SK-N-SH (cell line): Measurements from ENCODE around the gene SLAMF8.
A peak's percentile ranks its signal among the peaks of the same experiment; 100 is the strongest.

Source experiments
- EP300 ChIP-seq, 2 experiments: IDR thresholded peaks; 2 replicates each; pipeline versions ENCODE4 v1.4.0 to v1.6.1; 2012; ENCODE audit warnings: borderline replicate concordance in 1 of 2, low read depth in 1 of 2, low read length in 1 of 2
- GABPA ChIP-seq: IDR thresholded peaks from 2 replicates; pipeline ENCODE4 v1.4.0; 2012; ENCODE audit warnings: low read depth, mild to moderate bottlenecking
- POLR2AphosphoS5 ChIP-seq: IDR thresholded peaks from 2 replicates; pipeline ENCODE4 v1.6.1; 2012; ENCODE audit warnings: low read depth, low read length
- RFX5 ChIP-seq: IDR thresholded peaks from 2 replicates; pipeline ENCODE4 v1.6.1; 2012; ENCODE audit warnings: mild to moderate bottlenecking, improper control_type of control experiment, low read length
- USF1 ChIP-seq: IDR thresholded peaks from 2 replicates; pipeline ENCODE4 v1.4.0; 2012; ENCODE audit warnings: low read depth, borderline replicate concordance
- TF ChIP-seq, protein P1 (sequence below): fragments of 200-600 bp; sonication (generic); IDR thresholded peaks from 2 replicates; pipeline ENCODE4 v1.6.1; 2017; ENCODE audit warnings: antibody characterized with exemption, mild to moderate bottlenecking, moderate library complexity

DNA sequence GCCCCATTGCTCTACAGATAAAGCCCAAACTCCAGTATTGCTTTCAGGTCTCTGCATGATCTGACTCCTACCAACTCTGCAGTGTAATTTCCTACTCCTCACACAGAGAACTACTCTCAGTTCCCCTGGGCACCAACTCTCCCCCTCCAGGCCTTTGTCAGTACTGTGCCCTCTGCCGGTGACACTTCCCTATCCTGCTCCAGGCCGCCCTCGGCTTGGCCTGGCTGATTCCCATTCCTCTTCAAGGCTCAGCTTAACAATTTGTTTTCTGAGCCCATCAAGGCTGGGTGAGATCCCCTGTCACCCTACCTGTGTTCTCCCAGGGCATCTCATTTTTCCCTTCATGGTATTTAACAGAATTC lies 2.6 kb downstream of the SLAMF8 start:
- TF ChIP-seq, protein P1, sequence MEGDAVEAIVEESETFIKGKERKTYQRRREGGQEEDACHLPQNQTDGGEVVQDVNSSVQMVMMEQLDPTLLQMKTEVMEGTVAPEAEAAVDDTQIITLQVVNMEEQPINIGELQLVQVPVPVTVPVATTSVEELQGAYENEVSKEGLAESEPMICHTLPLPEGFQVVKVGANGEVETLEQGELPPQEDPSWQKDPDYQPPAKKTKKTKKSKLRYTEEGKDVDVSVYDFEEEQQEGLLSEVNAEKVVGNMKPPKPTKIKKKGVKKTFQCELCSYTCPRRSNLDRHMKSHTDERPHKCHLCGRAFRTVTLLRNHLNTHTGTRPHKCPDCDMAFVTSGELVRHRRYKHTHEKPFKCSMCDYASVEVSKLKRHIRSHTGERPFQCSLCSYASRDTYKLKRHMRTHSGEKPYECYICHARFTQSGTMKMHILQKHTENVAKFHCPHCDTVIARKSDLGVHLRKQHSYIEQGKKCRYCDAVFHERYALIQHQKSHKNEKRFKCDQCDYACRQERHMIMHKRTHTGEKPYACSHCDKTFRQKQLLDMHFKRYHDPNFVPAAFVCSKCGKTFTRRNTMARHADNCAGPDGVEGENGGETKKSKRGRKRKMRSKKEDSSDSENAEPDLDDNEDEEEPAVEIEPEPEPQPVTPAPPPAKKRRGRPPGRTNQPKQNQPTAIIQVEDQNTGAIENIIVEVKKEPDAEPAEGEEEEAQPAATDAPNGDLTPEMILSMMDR: peak; percentile 24; the same call in 1 of the 2 replicates
- no peak for TF ChIP-seq POLR2AphosphoS5
- no peak for TF ChIP-seq USF1
- no peak for TF ChIP-seq EP300 (IDR thresholded peaks at IDR 0.05; ENCODE audit: borderline replicate concordance in 1 of 2, low read depth in 1 of 2, low read length in 1 of 2)
- no peak for TF ChIP-seq GABPA
- no peak for TF ChIP-seq RFX5
